BLaER1 (cell line): ENCODE data around the gene SPATA31E1.
"Not testable (repeated sequence)": the region's sequence is repeated elsewhere in the genome, so short reads cannot be mapped to it uniquely, and the experiment has no call there.

Experiments
- H3K27ac ChIP-seq: shearing (Covaris generic); formaldehyde crosslinking; 2 replicates; pipeline ENCODE4 v1.8.1; 2022
- H3K27me3 ChIP-seq: shearing (Covaris generic); formaldehyde crosslinking; 2 replicates; pipeline ENCODE4 v1.8.1; 2022
- H3K36me3 ChIP-seq: shearing (Covaris generic); formaldehyde crosslinking; 2 replicates; pipeline ENCODE4 v1.8.1; 2022
- H3K4me1 ChIP-seq: shearing (Covaris generic); formaldehyde crosslinking; 2 replicates; pipeline ENCODE4 v1.8.1; 2022
- H3K4me2 ChIP-seq: shearing (Covaris generic); formaldehyde crosslinking; 2 replicates; pipeline ENCODE4 v1.8.1; 2022
- H3K4me3 ChIP-seq: shearing (Covaris generic); formaldehyde crosslinking; 2 replicates; pipeline ENCODE4 v1.8.1; 2022
- H3K9ac ChIP-seq: shearing (Covaris generic); formaldehyde crosslinking; 2 replicates; pipeline ENCODE4 v1.8.1; 2022
- H3K9me3 ChIP-seq: shearing (Covaris generic); formaldehyde crosslinking; 2 replicates; pipeline ENCODE4 v1.8.1; 2022
- H4K20me1 ChIP-seq: shearing (Covaris generic); formaldehyde crosslinking; 2 replicates; pipeline ENCODE4 v1.8.1; 2022
- Cebpa-rat ChIP-seq: shearing (Covaris generic); IDR thresholded peaks from 2 replicates; pipeline ENCODE4 v1.8.1; 2022

SPATA31E1 gene

DNA sequence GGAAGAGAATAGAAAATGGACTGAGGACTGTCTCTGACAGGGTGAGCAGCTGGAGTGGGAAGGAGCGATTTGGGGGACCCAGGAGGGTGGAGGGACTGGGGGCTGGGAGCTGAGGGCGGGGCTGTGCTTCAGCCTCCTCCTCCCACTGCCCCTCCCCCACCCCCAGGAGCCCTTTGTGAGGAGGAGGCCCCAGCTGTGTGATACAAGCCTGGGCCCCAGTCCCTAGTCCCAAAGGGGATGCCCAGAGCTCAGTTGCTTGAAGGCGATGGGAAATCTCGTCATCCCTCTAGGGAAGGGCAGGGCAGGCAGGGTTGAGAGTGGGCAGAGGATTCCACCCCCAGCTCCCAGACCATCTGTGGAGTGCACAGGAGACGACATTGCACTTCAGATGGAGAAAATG is at the start of gene SPATA31E1:
Gene SPATA31E1 (plus strand): TSS at position 251 of the 400 bp plus-strand sequence. CDS start 15 bp downstream, at position 266.
- peak within 1 kb of the TSS; percentile 67 for H3K4me2 ChIP-seq
- H3K9ac ChIP-seq = no peak within 1 kb of the TSS
- H3K4me1 ChIP-seq = peaks cover 16% of the 10 kb centered on the region
- H3K36me3 ChIP-seq = no peaks in the 10 kb centered on the region
- no peaks in the 10 kb centered on the region for H4K20me1 ChIP-seq
- no peaks in the 10 kb centered on the region for H3K27me3 ChIP-seq
- no peak within 1 kb of the TSS for H3K4me3 ChIP-seq
- 0 out of 2 replicates have a peak within 1 kb of the TSS, but pooled peaks have one; percentile 30 for H3K27ac ChIP-seq
- no peak for TF ChIP-seq Cebpa-rat
- no peaks in the 10 kb centered on the region for H3K9me3 ChIP-seq

DNA sequence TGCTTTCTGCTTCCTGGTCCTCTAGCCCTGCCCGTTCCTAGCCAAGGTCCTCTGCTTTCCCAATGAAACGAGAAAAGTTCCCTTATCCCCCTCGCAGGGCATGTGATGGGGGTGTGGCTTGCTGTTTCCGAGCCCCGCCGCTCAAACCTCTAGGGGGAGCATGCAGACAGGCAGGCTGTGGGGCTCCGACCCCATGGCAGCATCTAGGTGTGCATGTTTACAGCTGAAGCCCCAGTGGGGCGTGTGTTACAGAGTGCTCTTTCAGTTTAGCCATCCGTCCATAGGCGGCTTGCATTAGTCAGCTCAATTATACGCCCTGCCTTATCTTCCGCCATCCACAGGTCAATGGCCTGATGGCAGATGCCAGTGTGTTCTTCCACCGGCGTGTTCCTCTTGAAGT is 48.3 kb upstream of the SPATA31E1 start:
- no peak overlapping the region for H3K27ac ChIP-seq
- no peak overlapping the region for H3K4me2 ChIP-seq
- no peaks in the 10 kb centered on the region for H3K9me3 ChIP-seq
- no peaks in the 10 kb centered on the region for H4K20me1 ChIP-seq
- H3K9ac ChIP-seq = no peak overlapping the region
- H3K4me1 ChIP-seq = no peaks in the 10 kb centered on the region
- no peak for TF ChIP-seq Cebpa-rat
- no peaks in the 10 kb centered on the region for H3K36me3 ChIP-seq
- no peaks in the 10 kb centered on the region for H3K27me3 ChIP-seq
- no peak overlapping the region for H3K4me3 ChIP-seq

DNA sequence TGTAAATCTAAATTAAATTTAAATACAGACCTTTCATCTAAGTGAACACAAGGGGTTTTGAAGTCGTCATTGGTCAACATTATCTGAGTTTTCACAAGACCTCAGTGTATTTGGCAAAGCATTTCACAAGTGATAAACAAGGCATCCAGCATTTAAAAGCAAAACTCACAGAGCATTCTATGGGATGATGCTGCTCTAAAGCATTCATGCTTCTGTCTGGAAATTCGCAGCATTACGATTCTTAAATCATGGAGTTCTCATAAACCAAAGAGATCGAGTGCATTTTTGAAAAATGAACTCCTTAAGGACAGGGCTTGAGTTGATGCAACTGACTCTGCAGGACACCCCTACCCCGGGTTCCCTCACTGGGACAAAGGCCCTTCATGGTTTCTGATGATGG is 46.1 kb upstream of the SPATA31E1 start:
- no peak overlapping the region for H3K4me3 ChIP-seq
- no peak overlapping the region for H3K9ac ChIP-seq
- H3K36me3 ChIP-seq = no peaks in the 10 kb centered on the region
- H4K20me1 ChIP-seq = no peaks in the 10 kb centered on the region
- no peak overlapping the region for H3K4me2 ChIP-seq
- no peak overlapping the region for H3K27ac ChIP-seq
- peaks cover 7% of the 10 kb centered on the region; the same call in 1 of the 2 replicates for H3K9me3 ChIP-seq
- H3K27me3 ChIP-seq = no peaks in the 10 kb centered on the region
- H3K4me1 ChIP-seq = peaks cover 7% of the 10 kb centered on the region; the same call in 1 of the 2 replicates
- TF ChIP-seq Cebpa-rat = no peak

DNA sequence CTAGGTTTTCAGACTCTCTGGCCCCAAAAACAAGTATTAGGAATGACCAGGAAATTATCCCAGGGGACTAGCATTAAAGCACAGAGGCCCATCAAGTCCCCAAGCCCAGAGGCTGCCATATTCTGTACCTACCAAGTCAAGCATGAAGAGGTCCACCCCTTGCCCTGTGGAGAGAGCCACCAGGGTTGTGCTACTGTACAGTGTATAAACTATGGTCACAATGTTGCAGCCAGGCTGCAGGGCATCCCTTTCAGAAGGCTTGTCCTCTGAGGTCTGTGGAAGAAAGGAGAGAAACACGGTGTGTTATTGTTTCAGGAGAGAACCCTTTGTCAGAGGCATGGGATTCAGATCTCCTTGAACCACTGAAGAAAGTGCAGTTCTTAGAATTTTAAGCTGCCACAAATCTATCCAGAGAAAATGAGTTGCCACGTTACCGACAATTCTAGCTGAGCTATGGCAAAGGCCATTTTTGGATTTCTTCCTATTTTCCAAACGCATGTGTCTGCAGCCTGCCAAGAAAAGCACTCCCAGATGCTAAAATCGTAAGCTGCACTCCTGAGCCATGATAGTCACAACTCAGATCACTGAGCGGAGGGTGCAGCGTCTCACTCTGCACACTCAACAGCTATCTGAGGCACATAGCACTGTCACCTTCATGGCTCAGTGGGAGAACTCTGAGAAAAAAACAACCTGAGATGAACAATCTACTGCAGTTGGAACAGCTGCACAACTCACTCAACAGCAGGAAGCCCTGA is 45.5 kb upstream of the SPATA31E1 start:
- H3K9me3 ChIP-seq = peaks cover 7% of the 10 kb centered on the region; the same call in 1 of the 2 replicates
- no peak overlapping the region for H3K27ac ChIP-seq
- H3K36me3 ChIP-seq = no peaks in the 10 kb centered on the region
- peaks cover 7% of the 10 kb centered on the region; the same call in 1 of the 2 replicates for H3K4me1 ChIP-seq
- no peaks in the 10 kb centered on the region for H4K20me1 ChIP-seq
- H3K4me2 ChIP-seq = no peak overlapping the region
- H3K4me3 ChIP-seq = no peak overlapping the region
- H3K27me3 ChIP-seq = no peaks in the 10 kb centered on the region
- no peak for TF ChIP-seq Cebpa-rat
- no peak overlapping the region for H3K9ac ChIP-seq

DNA sequence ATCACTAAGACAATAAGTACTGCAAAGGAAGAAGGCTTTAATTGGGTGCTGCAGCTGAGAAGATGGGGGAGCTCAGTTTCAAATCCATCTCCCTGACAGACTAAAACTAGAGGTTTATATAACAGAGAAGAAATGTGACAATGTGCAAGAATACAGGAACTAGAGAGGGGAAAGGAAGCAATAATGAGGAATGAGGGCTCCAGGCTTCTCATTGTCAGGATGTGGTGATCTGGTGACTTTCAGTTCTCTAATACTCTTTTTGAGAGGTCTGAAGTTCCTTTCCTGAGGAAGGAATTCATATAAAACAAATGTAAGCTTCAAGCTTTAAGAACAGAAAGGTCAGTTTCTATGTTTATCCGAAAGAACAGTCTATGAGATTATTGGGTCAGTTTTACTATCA is 42.5 kb upstream of the SPATA31E1 start:
- Histone ChIP-seq H3K4me1 (peaks cover 7% of the 10 kb centered on the region; the same call in 1 of the 2 replicates), H3K9ac (no peak overlapping the region), H3K27ac (no peak overlapping the region), H4K20me1 (no peaks in the 10 kb centered on the region), H3K4me3 (no peak overlapping the region), H3K9me3 (peaks cover 24% of the 10 kb centered on the region), H3K36me3 (no peaks in the 10 kb centered on the region), H3K4me2 (no peak overlapping the region), H3K27me3 (no peaks in the 10 kb centered on the region)
- TF ChIP-seq Cebpa-rat = no peak

DNA sequence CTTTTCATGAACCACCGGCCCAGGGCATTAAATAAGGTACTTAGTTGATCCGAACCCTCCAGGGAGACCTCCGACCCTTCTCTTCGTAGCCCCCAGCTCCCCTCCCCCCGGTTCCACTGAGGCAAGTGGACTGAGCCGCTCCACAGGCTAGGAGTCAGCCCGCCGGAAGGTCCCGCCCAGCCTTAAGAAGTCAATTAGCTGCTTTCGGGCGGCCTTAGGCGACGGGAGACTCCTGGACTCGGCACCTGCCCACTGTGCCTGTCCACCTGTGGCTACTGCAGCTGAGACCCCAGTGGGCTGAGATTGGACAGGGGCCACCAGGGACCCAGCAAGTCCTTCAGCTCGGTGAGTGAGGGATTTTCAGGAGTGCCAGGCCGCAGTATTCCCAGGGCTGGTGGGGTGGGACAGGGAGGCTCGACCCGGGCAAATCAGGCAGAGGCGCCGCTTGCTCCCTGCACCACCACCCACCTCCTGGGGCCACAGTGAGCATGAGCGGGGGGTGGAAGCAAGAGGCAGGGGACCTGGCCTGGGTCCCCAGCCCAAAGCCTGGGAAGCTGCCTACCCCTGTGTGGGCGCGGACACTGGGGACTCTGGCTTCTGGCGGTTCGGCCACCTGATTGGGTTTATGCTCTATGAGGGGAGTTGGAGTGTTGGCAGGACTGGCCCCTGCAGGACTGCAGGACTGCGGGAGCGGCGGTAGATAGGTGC is 39.6 kb upstream of the SPATA31E1 start:
- no peak overlapping the region for H3K4me2 ChIP-seq
- no peaks in the 10 kb centered on the region for H4K20me1 ChIP-seq
- peaks cover 7% of the 10 kb centered on the region; the same call in 1 of the 2 replicates for H3K4me1 ChIP-seq
- peaks cover 24% of the 10 kb centered on the region for H3K9me3 ChIP-seq
- H3K27ac ChIP-seq = no peak overlapping the region
- H3K36me3 ChIP-seq = no peaks in the 10 kb centered on the region
- TF ChIP-seq Cebpa-rat = no peak
- H3K9ac ChIP-seq = no peak overlapping the region
- no peaks in the 10 kb centered on the region for H3K27me3 ChIP-seq
- no peak overlapping the region for H3K4me3 ChIP-seq

DNA sequence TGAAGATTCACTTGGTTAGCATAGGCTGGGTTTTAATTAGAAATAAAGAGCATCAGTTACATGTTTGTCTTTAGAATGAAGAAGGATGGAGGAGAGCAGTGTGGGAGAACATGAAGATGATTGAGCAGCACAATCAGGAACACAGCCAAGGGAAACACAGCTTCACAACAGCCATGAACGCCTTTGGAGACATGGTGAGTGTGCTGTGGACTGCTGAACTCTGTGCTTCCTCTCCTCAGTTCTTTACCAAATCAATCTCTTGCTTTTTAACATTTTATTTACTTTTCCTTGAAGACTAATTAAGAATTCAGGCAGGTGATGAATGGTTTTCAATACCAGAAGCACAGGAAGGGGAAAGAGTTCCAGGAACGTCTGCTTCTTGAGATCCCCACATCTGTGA is 38.2 kb upstream of the SPATA31E1 start:
- no peak overlapping the region for H3K27ac ChIP-seq
- no peak for TF ChIP-seq Cebpa-rat
- H3K4me2 ChIP-seq = no peak overlapping the region
- H3K36me3 ChIP-seq = no peaks in the 10 kb centered on the region
- no peaks in the 10 kb centered on the region for H3K27me3 ChIP-seq
- peaks cover 24% of the 10 kb centered on the region for H3K9me3 ChIP-seq
- no peak overlapping the region for H3K9ac ChIP-seq
- no peak overlapping the region for H3K4me3 ChIP-seq
- H3K4me1 ChIP-seq = peaks cover 7% of the 10 kb centered on the region; the same call in 1 of the 2 replicates
- H4K20me1 ChIP-seq = no peaks in the 10 kb centered on the region

DNA sequence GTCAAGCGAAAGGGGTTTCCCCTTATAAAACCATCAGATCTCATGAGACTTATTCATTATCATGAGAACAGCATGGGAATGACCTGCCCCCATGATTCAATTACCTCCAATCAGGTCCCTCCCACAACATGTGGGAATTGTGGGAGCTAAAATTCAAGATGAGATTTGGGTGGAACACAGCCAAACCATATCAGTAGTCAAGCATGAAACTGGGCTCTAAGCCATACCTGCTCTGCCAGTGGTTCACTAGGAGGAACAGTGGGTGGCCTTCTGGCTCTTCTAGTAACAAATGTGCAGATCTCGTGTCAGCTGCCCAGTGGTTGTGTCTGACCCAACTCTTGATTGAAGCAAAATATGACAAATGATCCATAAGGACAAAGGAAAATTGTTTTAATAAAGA is 34.9 kb upstream of the SPATA31E1 start:
- H3K4me1 ChIP-seq, H3K4me3 ChIP-seq, H3K36me3 ChIP-seq, H3K9me3 ChIP-seq, H3K9ac ChIP-seq, H3K27ac ChIP-seq, H3K27me3 ChIP-seq, H4K20me1 ChIP-seq, H3K4me2 ChIP-seq: not testable (repeated sequence)

DNA sequence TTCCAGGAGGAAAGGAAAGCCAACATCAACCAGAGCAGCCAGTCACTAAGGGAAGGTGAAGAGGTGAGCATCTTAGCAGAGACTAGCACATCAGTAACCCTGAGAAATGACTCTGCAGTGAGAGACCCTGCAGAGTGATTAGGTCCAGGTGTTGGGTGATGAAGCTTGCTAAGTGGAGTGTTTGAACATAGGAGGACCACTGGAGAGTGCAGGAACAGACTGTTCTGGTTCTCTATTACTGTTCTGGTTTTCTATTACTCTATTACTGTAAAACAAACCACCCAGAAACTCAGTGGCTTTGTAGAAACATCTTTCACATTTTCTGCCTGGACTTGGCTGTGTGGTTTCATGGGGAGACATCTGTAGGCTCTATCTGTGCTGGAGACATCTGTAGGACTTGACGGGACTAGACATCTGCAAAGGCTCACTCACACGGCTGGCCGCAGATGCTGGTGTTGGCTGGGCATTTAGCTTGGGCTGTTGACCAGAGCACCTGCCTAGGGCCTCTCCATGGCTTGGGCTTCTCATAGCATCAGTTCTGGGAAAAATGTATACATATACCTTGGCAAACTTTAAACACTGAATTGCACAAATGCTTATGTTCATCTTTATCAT is 33.4 kb upstream of the SPATA31E1 start:
- no peaks in the 10 kb centered on the region for H3K9me3 ChIP-seq
- no peak for TF ChIP-seq Cebpa-rat
- H3K4me1 ChIP-seq = peaks cover 5% of the 10 kb centered on the region; the same call in 1 of the 2 replicates
- no peaks in the 10 kb centered on the region for H3K27me3 ChIP-seq
- H3K4me2 ChIP-seq = no peak overlapping the region
- H4K20me1 ChIP-seq = no peaks in the 10 kb centered on the region
- no peaks in the 10 kb centered on the region for H3K36me3 ChIP-seq
- no peak overlapping the region for H3K27ac ChIP-seq
- no peak overlapping the region for H3K4me3 ChIP-seq
- no peak overlapping the region for H3K9ac ChIP-seq

DNA sequence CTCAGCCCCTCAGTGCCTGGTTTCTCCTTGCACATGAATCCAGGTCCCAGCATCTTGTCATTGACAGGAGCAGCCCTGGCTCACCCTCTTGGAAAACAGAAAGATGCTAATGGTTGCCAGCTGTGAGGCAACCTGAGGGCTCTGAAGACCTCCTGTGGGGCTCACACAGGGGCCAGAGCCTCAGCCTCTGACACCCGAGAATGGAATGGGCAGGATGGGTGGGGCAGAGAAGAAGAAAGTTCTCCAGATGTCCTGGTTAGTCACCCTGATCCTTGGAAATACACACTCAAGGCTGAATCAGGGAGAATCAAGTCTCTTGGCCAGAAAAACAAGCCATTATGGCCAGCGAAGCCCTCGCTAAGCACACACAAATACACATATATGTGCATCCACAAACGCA is 32.3 kb upstream of the SPATA31E1 start:
- Histone ChIP-seq H3K4me1 (peaks cover 5% of the 10 kb centered on the region; the same call in 1 of the 2 replicates), H3K27ac (no peak overlapping the region), H3K4me3 (no peak overlapping the region), H3K9ac (no peak overlapping the region), H3K36me3 (no peaks in the 10 kb centered on the region), H3K4me2 (no peak overlapping the region), H3K27me3 (no peaks in the 10 kb centered on the region), H3K9me3 (no peaks in the 10 kb centered on the region), H4K20me1 (no peaks in the 10 kb centered on the region)
- TF ChIP-seq Cebpa-rat = no peak

DNA sequence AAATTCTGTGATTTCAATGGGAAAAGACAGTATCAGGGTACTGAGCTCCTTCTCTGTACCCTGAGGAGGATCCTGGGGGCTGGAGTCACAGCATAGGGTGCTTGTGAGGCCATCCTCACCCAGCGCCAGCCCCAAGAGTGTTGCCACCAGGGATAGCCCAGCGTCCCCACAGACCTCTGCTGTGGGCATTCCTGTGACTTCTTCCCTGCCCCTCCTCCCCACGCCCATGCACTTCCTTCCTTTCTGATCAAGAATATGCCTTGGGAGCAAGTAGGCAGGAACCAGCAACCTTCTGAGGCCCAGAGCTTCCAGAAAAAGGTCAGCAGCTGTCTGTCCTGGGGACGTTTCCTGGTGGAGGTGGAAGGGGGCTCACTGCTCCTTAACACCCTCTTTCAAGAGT is 31.5 kb upstream of the SPATA31E1 start:
- H3K4me1 ChIP-seq, H3K27ac ChIP-seq, H3K9me3 ChIP-seq, H4K20me1 ChIP-seq, H3K36me3 ChIP-seq, H3K4me3 ChIP-seq, H3K27me3 ChIP-seq, H3K9ac ChIP-seq: not testable (repeated sequence)
- H3K4me2 ChIP-seq = peak overlapping the region; percentile 22; the same call in 1 of the 2 replicates
